IMR-90 (cell line): ENCODE measurements around the gene CCT5. TPM values are rescaled to one million over a fixed set of nuclear protein-coding genes. Genes with fewer than 3 reads are reported as not detected.

Experiments used
- ATAC-seq: fragments of 200-7000 bp; cut with Tn5 transposase; 2 replicates; pipeline ENCODE4 v1.9.1; 2020; ENCODE audit warnings: low read depth, mild to moderate bottlenecking, moderate library complexity
- BruUV-seq: library from RNA; stranded (reverse); fragments of 400-500 nt; replicated peaks from 2 replicates; lab custom pipeline; 2021; lab: Mats Ljungman, UMichigan
- CTCF ChIA-PET: fragments of 300-600 bp; formaldehyde crosslinking; extraction: SDS; loops from one replicate; lab custom pipeline; 2021; ENCODE audit warnings: antibody characterized with exemption; lab: Yijun Ruan, JAX
- POLR2A ChIA-PET: fragments of 300-600 bp; sonication (Branson Sonifier 250); formaldehyde crosslinking; loops from one replicate; lab custom pipeline; 2022; ENCODE audit warnings: antibody characterized with exemption; ENCODE audit not compliant: unreplicated experiment; lab: Charles Lee
- DNase-seq: peaks from one replicate; pipeline ENCODE4 v3.0.0; 2013
- H2AFZ ChIP-seq: replicated peaks from 2 replicates; pipeline ENCODE3; 2013; ENCODE audit warnings: low read length, mild to moderate bottlenecking; ENCODE audit not compliant: poor library complexity
- H2AK5ac ChIP-seq: 2 replicates; pipeline ENCODE4 v1.6.1; 2013; ENCODE audit warnings: low read depth, low read length, inconsistent platforms
- H2AK9ac ChIP-seq: replicated peaks from 2 replicates; pipeline ENCODE3; 2013; ENCODE audit warnings: mild to moderate bottlenecking, low read depth, low read length, moderate library complexity; ENCODE audit not compliant: poor library complexity
- H2BK120ac ChIP-seq: 2 replicates; pipeline ENCODE4 v1.6.1; 2013; ENCODE audit warnings: low read depth, low read length, inconsistent platforms
- H2BK15ac ChIP-seq: 3 replicates; pipeline ENCODE4 v1.6.1; 2013; ENCODE audit warnings: low read depth, low read length, inconsistent platforms
- H2BK20ac ChIP-seq: 2 replicates; pipeline ENCODE4 v1.6.1; 2013; ENCODE audit warnings: low read depth, mild to moderate bottlenecking, inconsistent platforms, low read length, moderate library complexity
- H2BK5ac ChIP-seq: 2 replicates; pipeline ENCODE4 v1.6.1; 2013; ENCODE audit warnings: mild to moderate bottlenecking, low read depth, low read length, inconsistent platforms; ENCODE audit not compliant: poor library complexity, severe bottlenecking
- H3K14ac ChIP-seq: replicated peaks from 2 replicates; pipeline ENCODE4 v1.6.1; 2013; ENCODE audit warnings: low read depth, low read length, inconsistent platforms
- H3K18ac ChIP-seq: 2 replicates; pipeline ENCODE4 v1.6.1; 2013; ENCODE audit warnings: low read depth, low read length, control low read depth
- H3K23ac ChIP-seq: 2 replicates; pipeline ENCODE4 v1.6.1; 2013; ENCODE audit warnings: low read depth, low read length, inconsistent platforms
- H3K27ac ChIP-seq: 2 replicates; pipeline ENCODE4 v1.5.1; 2013; ENCODE audit warnings: mild to moderate bottlenecking, control low read depth, low read length; ENCODE audit not compliant: insufficient read depth
- H3K27me3 ChIP-seq: 2 replicates; pipeline ENCODE4 v1.6.1; 2013; ENCODE audit warnings: low read length; ENCODE audit not compliant: control insufficient read depth, insufficient read depth
- H3K36me3 ChIP-seq: 2 replicates; pipeline ENCODE4 v1.6.1; 2013; ENCODE audit warnings: low read length, mixed read lengths; ENCODE audit not compliant: control insufficient read depth, insufficient read depth
- H3K4ac ChIP-seq: 2 replicates; pipeline ENCODE4 v1.6.1; 2013; ENCODE audit warnings: low read depth, low read length, inconsistent platforms
- H3K4me1 ChIP-seq: 2 replicates; pipeline ENCODE4 v1.6.1; 2013; ENCODE audit warnings: low read length, mixed read lengths; ENCODE audit not compliant: control insufficient read depth, insufficient read depth
- H3K4me2 ChIP-seq: 2 replicates; pipeline ENCODE4 v1.6.1; 2013; ENCODE audit warnings: low read depth, mild to moderate bottlenecking, control low read depth, low read length, moderate library complexity
- H3K4me3 ChIP-seq: 2 replicates; pipeline ENCODE4 v1.5.1; 2013; ENCODE audit warnings: low read depth, mild to moderate bottlenecking, control low read depth, low read length, moderate library complexity; ENCODE audit not compliant: insufficient read depth
- H3K56ac ChIP-seq: 2 replicates; pipeline ENCODE4 v1.6.1; 2013; ENCODE audit warnings: low read length, inconsistent platforms; ENCODE audit not compliant: insufficient read depth; ENCODE audit errors: extremely low read depth
- H3K79me1 ChIP-seq, 2 experiments: 2 replicates each; pipeline ENCODE4 v1.6.1; 2013; ENCODE audit warnings: low read length in 2 of 2, inconsistent platforms in 1 of 2, low read depth in 1 of 2
- H3K9ac ChIP-seq: 2 replicates; pipeline ENCODE4 v1.6.1; 2013; ENCODE audit warnings: low read depth, low read length, control low read depth
- H3K9me1 ChIP-seq: 2 replicates; pipeline ENCODE4 v1.6.1; 2013; ENCODE audit warnings: low read length, inconsistent platforms; ENCODE audit not compliant: insufficient read depth
- H3K9me3 ChIP-seq: 2 replicates; pipeline ENCODE4 v1.6.1; 2013; ENCODE audit warnings: low read length; ENCODE audit not compliant: control insufficient read depth, insufficient read depth
- H4K20me1 ChIP-seq: 2 replicates; pipeline ENCODE4 v1.6.1; 2013; ENCODE audit warnings: low read length, inconsistent platforms; ENCODE audit not compliant: insufficient read depth
- H4K5ac ChIP-seq: 2 replicates; pipeline ENCODE4 v1.6.1; 2013; ENCODE audit warnings: mild to moderate bottlenecking, low read depth, low read length, control low read depth
- H4K8ac ChIP-seq, 2 experiments: 2 replicates each; pipeline ENCODE4 v1.6.1; 2013; ENCODE audit warnings: low read depth in 2 of 2, low read length in 2 of 2, control low read depth in 1 of 2, inconsistent platforms in 1 of 2
- H4K91ac ChIP-seq: 2 replicates; pipeline ENCODE4 v1.6.1; 2013; ENCODE audit warnings: low read depth, low read length, inconsistent platforms; ENCODE audit not compliant: insufficient read depth
- BHLHE40 ChIP-seq: fragments of 150-350 bp; IDR thresholded peaks from 2 replicates; pipeline ENCODE4 v1.6.1; 2016; ENCODE audit warnings: mild to moderate bottlenecking, low read depth, low read length
- CEBPB ChIP-seq: IDR thresholded peaks from 2 replicates; pipeline ENCODE4 v1.6.1; 2012; ENCODE audit warnings: low read depth, low read length, improper control_type of control experiment
- CHD1 ChIP-seq: IDR thresholded peaks from 2 replicates; pipeline ENCODE4 v1.6.1; 2012; ENCODE audit warnings: low read depth, low read length, improper control_type of control experiment
- FOS ChIP-seq: fragments of 150-350 bp; IDR thresholded peaks from 2 replicates; pipeline ENCODE4 v1.6.1; 2016; ENCODE audit warnings: low read depth, low read length
- MAFK ChIP-seq: IDR thresholded peaks from 2 replicates; pipeline ENCODE4 v1.6.1; 2012; ENCODE audit warnings: low read depth, low read length, improper control_type of control experiment
- MAZ ChIP-seq: IDR thresholded peaks from 2 replicates; pipeline ENCODE4 v1.6.1; 2012; ENCODE audit warnings: low read depth, mild to moderate bottlenecking, low read length, improper control_type of control experiment, moderate library complexity, borderline replicate concordance
- MXI1 ChIP-seq: IDR thresholded peaks from 2 replicates; pipeline ENCODE4 v1.6.1; 2012; ENCODE audit warnings: low read depth, mild to moderate bottlenecking, low read length, moderate library complexity, borderline replicate concordance
- NFE2L2 ChIP-seq: fragments of 150-350 bp; IDR thresholded peaks from 2 replicates; pipeline ENCODE4 v1.6.1; 2016; ENCODE audit warnings: low read depth, mild to moderate bottlenecking, low read length
- POLR2A ChIP-seq: IDR thresholded peaks from 2 replicates; pipeline ENCODE4 v1.6.1; 2012; ENCODE audit warnings: mild to moderate bottlenecking, low read depth, low read length
- RAD21 ChIP-seq: IDR thresholded peaks from 2 replicates; pipeline ENCODE4 v1.6.1; 2012; ENCODE audit warnings: low read length, improper control_type of control experiment
- RCOR1 ChIP-seq: IDR thresholded peaks from 2 replicates; pipeline ENCODE4 v1.6.1; 2012; ENCODE audit warnings: mild to moderate bottlenecking, low read length, improper control_type of control experiment; ENCODE audit not compliant: insufficient replicate concordance
- RFX5 ChIP-seq: IDR thresholded peaks from 2 replicates; pipeline ENCODE4 v1.8.0; 2012; ENCODE audit warnings: low read depth, mild to moderate bottlenecking, low read length, moderate library complexity
- SMC3 ChIP-seq: fragments of 150-350 bp; IDR thresholded peaks from 2 replicates; pipeline ENCODE4 v1.6.1; 2016; ENCODE audit warnings: low read depth, mild to moderate bottlenecking, antibody characterized with exemption, low read length, moderate library complexity
- WGBS, 2 experiments: methylation state at CpG; one replicate each; pipeline versions ENCODE4 v1.1.5 to v1.1.7; 2013; ENCODE audit warnings: missing lambda C conversion rate in 2 of 2; ENCODE audit not compliant: insufficient read length in 1 of 2; ENCODE audit errors: extremely low coverage in 2 of 2; 5-methylcytosine and 5-hydroxymethylcytosine counted together
- dilution Hi-C: fragments of 300-500 bp; cut with HindIII; formaldehyde crosslinking; loops from one replicate; pipeline ENCODE4 v1.14.3; 2018; ENCODE audit warnings: low sequenced_read_pairs; ENCODE audit not compliant: unreplicated experiment
- in situ Hi-C: fragments of 300-500 bp; cut with MboI; formaldehyde crosslinking; loops from 3 replicates; pipeline ENCODE4 v1.14.3; 2019; ENCODE audit warnings: low sequenced_read_pairs, inconsistent platforms, mixed read lengths
- intact Hi-C: fragments of 100-400 bp; cut with micrococcal nuclease; formaldehyde crosslinking; loops from 2 replicates; pipeline ENCODE4 v1.10.0; 2022
- polyA plus RNA-seq, 3 experiments: library from polyadenylated mRNA; depleted of rRNA; stranded (reverse); fragments of >200 nt; gene quantifications; 2 replicates each; pipeline ENCODE4 v1.2.3, GENCODE V29; 2012; ENCODE audit warnings: low replicate concordance in 1 of 3
- total RNA-seq: library from RNA; depleted of rRNA; stranded (reverse); fragments of >200 nt; gene quantifications from 2 replicates; pipeline ENCODE4 v1.2.3, GENCODE V29; 2012
- TF ChIP-seq, protein P1 (sequence below): fragments of 150-350 bp; IDR thresholded peaks from 2 replicates; pipeline ENCODE4 v1.6.1; 2017; ENCODE audit warnings: mild to moderate bottlenecking, antibody characterized with exemption, low read length, low read depth
- TF ChIP-seq, protein P2 (sequence below): fragments of 150-350 bp; IDR thresholded peaks from 2 replicates; pipeline ENCODE4 v1.6.1; 2016; ENCODE audit warnings: low read depth, mild to moderate bottlenecking, low read length, moderate library complexity, borderline replicate concordance
- TF ChIP-seq, protein P3 (sequence below): conservative IDR thresholded peaks from 2 replicates; pipeline ENCODE4 v1.5.1; 2012; ENCODE audit warnings: mild to moderate bottlenecking, low read depth, low read length, improper control_type of control experiment

CCT5 gene
- total and polyA plus RNA-seq, 2 of the 4 experiments (the other 2 are of a cell fraction), result 358 to 481 TPM

DNA sequence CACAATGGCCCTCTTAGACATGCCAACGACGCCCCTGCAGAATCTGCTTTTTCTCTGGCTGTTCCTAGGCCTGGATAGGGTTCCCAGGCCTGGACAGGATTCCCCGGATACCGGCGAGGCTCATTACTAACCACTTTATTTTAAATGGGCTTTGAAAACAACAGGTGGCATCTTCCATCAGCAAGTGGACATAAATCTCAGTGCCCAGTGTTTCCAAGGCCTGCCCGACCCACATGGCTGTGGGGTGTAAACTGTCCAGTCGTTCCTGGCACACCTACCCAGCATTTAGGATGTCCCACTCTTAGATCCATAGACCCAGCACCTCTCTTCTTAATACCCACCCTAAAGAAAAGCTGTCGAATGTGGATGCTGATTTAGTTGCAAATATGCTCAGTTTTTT lies 56.7 kb downstream of the CCT5 start:
- ChIA-PET CTCF (no interaction called here), POLR2A (no interaction called here)
- Histone ChIP-seq H4K91ac (peak overlapping the region; percentile 38; the same call in 1 of the 2 replicates), H3K4me2 (peak overlapping the region; percentile 96), H3K79me1 (peaks cover 0 to 15% of the 10 kb centered on the region in 2 experiments; a peak in 1 of 4 replicates), H3K36me3 (peaks cover 2% of the 10 kb centered on the region; the same call in 1 of the 2 replicates), H3K4me3 (peak overlapping the region; percentile 82), H2AFZ (peak overlapping the region; percentile 99), H3K9me1 (0 out of 2 replicates have a peak, but pooled peaks cover 5% of the 10 kb centered on the region), H3K23ac (peak overlapping the region; percentile 12), H3K9ac (peak overlapping the region; percentile 90), H3K14ac (peak overlapping the region; percentile 46), H2BK5ac (peak overlapping the region; percentile 67), H2BK120ac (no peak overlapping the region), H2AK9ac (peak overlapping the region; percentile 77), H4K5ac (no peak overlapping the region), H4K8ac (peak overlapping the region; percentile 68 to 69; a peak in 2 of 4 replicates), H3K4me1 (peaks cover 8% of the 10 kb centered on the region), H3K27me3 (no peaks in the 10 kb centered on the region), H2BK15ac (peak overlapping the region; percentile 7; the same call in 2 of the 3 replicates), H2BK20ac (no peak overlapping the region), H3K4ac (peak overlapping the region; percentile 49), H4K20me1 (no peaks in the 10 kb centered on the region), H3K56ac (peak overlapping the region; percentile 25; the same call in 1 of the 2 replicates), H3K27ac (no peak overlapping the region), H3K9me3 (no peaks in the 10 kb centered on the region), H2AK5ac (no peak overlapping the region; the same call in 1 of the 2 replicates), H3K18ac (no peak overlapping the region)
- no TSS peak for BruUV-seq
- DNase-seq (no peak), ATAC-seq (no peak)
- dilution Hi-C loops, result no loop called here
- in situ Hi-C loops, result no loop called here
- TF ChIP-seq RFX5 (no peak), MXI1 (no peak), MAZ (no peak), RCOR1 (no peak), CHD1 (no peak), CEBPB (no peak), BHLHE40 (no peak), RAD21 (no peak), FOS (no peak), MAFK (no peak), NFE2L2 (no peak), POLR2A (no peak), SMC3 (no peak)
- TF ChIP-seq, protein P1, sequence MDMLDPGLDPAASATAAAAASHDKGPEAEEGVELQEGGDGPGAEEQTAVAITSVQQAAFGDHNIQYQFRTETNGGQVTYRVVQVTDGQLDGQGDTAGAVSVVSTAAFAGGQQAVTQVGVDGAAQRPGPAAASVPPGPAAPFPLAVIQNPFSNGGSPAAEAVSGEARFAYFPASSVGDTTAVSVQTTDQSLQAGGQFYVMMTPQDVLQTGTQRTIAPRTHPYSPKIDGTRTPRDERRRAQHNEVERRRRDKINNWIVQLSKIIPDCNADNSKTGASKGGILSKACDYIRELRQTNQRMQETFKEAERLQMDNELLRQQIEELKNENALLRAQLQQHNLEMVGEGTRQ, result no peak
- TF ChIP-seq, protein P2, sequence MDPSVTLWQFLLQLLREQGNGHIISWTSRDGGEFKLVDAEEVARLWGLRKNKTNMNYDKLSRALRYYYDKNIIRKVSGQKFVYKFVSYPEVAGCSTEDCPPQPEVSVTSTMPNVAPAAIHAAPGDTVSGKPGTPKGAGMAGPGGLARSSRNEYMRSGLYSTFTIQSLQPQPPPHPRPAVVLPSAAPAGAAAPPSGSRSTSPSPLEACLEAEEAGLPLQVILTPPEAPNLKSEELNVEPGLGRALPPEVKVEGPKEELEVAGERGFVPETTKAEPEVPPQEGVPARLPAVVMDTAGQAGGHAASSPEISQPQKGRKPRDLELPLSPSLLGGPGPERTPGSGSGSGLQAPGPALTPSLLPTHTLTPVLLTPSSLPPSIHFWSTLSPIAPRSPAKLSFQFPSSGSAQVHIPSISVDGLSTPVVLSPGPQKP, result no peak
- TF ChIP-seq, protein P3, sequence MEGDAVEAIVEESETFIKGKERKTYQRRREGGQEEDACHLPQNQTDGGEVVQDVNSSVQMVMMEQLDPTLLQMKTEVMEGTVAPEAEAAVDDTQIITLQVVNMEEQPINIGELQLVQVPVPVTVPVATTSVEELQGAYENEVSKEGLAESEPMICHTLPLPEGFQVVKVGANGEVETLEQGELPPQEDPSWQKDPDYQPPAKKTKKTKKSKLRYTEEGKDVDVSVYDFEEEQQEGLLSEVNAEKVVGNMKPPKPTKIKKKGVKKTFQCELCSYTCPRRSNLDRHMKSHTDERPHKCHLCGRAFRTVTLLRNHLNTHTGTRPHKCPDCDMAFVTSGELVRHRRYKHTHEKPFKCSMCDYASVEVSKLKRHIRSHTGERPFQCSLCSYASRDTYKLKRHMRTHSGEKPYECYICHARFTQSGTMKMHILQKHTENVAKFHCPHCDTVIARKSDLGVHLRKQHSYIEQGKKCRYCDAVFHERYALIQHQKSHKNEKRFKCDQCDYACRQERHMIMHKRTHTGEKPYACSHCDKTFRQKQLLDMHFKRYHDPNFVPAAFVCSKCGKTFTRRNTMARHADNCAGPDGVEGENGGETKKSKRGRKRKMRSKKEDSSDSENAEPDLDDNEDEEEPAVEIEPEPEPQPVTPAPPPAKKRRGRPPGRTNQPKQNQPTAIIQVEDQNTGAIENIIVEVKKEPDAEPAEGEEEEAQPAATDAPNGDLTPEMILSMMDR, result no peak
- 38% methylated on average over 3 of the region's 8 CpGs; no CpG with 5 or more reads in 1 of the 2 experiments for WGBS, 2 experiments
- intact Hi-C loops, result loop anchor here (1.0 kb wide), 1 partner anchor 43 kb away; no protein-coding TSS in a partner anchor
